Spleen (tissue), 7 donors: ENCODE measurements around the gene GAREM1.

ENCODE experiments used
- CTCF ChIP-seq, 11 experiments: fragments of 200-600 bp in 7 of 11; fragments of 450-650 bp in 4 of 11; sonication (generic) in 4 of 11; IDR thresholded peaks in 8 of 11; conservative IDR thresholded peaks in 3 of 11; 1 replicate in 7 of 11; 2 replicates in 4 of 11; pipeline versions ENCODE4 v1.4.0 to v1.8.0; 2016 to 2021; ENCODE audit warnings: antibody characterized with exemption in 11 of 11, inconsistent platforms in 4 of 11, mild to moderate bottlenecking in 1 of 11
- POLR2A ChIP-seq, 3 donors: fragments of 450-650 bp; IDR thresholded peaks; one replicate each; pipeline ENCODE4 v1.5.1; 2017; ENCODE audit warnings: antibody characterized with exemption in 3 of 3, mild to moderate bottlenecking in 1 of 3
- POLR2AphosphoS5 ChIP-seq, 3 donors: sonication (generic); formaldehyde crosslinking; IDR thresholded peaks; one replicate each; pipeline ENCODE4 v1.5.1; 2017; ENCODE audit warnings: antibody characterized with exemption in 3 of 3
- donor health status: DM: no; HTN: no; CAD: no; lungs with moderate emphysema.
- donor health status: DM: no; HTN: no; CAD: no.
- donor health status: DM: no; HTN: no; CAD: no.

GRCh38 chr18:32293107-32293506, 177.6 kb downstream of the GAREM1 start:
- TF ChIP-seq CTCF (IDR thresholded peaks at IDR 0.05 in 8 of 11, conservative IDR thresholded peaks at IDR 0.05 in 3 of 11) (no peak), POLR2A (IDR thresholded peaks at IDR 0.05) (no peak), POLR2AphosphoS5 (IDR thresholded peaks at IDR 0.05) (no peak)
